ENCODE data around the gene KCNMA1. TPM values are rescaled to one million over a fixed set of nuclear protein-coding genes. Genes with fewer than 3 reads are reported as not detected.

The KCNMA1 gene
- total and polyA plus RNA-seq, 10 of the 15 experiments (the other 5 are each of a cell fraction or from before 2014, with no cell fraction given): 8.5 to 77.0 (median 21.3) TPM

DNA sequence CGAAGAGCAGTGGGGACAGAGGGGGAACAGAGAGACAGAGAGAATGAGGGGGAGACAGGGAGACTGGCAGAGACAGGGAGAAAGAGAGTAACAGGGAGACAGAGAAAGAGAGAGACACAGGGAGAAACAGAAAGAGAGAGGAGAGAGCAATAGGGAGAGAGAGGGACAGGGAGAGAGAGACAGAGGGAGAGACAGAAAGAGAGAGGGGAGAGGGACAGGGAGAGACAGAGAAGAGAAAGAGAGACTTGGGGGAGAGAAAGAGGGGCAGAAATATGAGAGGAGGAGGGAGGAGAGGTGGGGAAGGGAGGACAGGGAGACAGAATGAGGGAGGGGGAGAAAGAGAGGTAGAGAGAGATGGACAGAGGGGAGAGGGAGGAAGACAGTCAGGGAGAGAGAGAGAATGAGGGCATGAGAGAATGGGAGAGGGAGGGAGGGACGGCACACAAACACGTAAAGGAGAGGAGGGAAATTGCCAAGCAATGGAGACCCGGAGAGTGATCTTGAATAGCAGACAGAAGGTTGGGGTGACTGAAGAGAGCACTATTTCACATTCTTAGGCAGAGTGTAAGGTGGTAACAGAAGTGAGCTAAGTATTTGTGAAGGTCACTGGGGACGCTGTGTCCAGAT lies 33.3 kb upstream of the KCNMA1 start:
- in situ Hi-C loops (cut with MboI) (no loop called here), intact Hi-C loops (cut with micrococcal nuclease; ENCODE audit: unreplicated experiment) (no loop called here)
- Histone ChIP-seq H3K79me2 (ENCODE audit: control insufficient read depth, insufficient read depth, low read length) (no peaks in the 10 kb centered on the region), H4K20me1 (ENCODE audit: control insufficient read depth, insufficient read depth) (no peaks in the 10 kb centered on the region), H3K4me3 (no peak overlapping the region), H3K27me3 (replicated peaks in 1 of 2; ENCODE audit: control insufficient read depth in 2 of 2, insufficient read depth in 2 of 2, low read length in 1 of 2) (no peaks in the 10 kb centered on the region), H3K27ac (ENCODE audit: control insufficient read depth, insufficient read depth) (no peak overlapping the region), H2AFZ (ENCODE audit: control insufficient read depth, low read depth, low read length) (no peak overlapping the region), H3K36me3 (ENCODE audit: control insufficient read depth in 2 of 2, insufficient read depth in 2 of 2, low read length in 1 of 2) (no peaks in the 10 kb centered on the region; a peak in 1 of 4 replicates), H3K4me2 (ENCODE audit: control insufficient read depth, insufficient read depth) (no peak overlapping the region), H3K9ac (ENCODE audit: control insufficient read depth, insufficient read depth, low read length) (no peak overlapping the region), H3K9me3 (replicated peaks; ENCODE audit: control insufficient read depth, insufficient read depth, low read length) (peaks cover 3% of the 10 kb centered on the region; the same call in 2 of the 3 replicates), H3K4me1 (ENCODE audit: control insufficient read depth, insufficient read depth, low read length) (peaks cover 13% of the 10 kb centered on the region)
- SMC1A ChIA-PET (ENCODE audit: uncharacterized antibody, unreplicated experiment): interaction anchor here (1.2 kb wide), 1 partner anchor 15 kb away, joined by 5 read pairs; no protein-coding TSS in a partner anchor
- CTCF ChIA-PET: interaction anchor here (1.7 to 3.2 kb wide), 2 partner anchors 8 to 40 kb away, joined by 4 to 18 read pairs; no protein-coding TSS in a partner anchor
- RAD21 ChIA-PET (ENCODE audit: unreplicated experiment): interaction anchor here (1.0 to 1.1 kb wide), 2 partner anchors 40 to 248 kb away, joined by 3 to 4 read pairs; no protein-coding TSS in a partner anchor
- DNase-seq (ENCODE audit: low read depth, low spot score): no peak
- POLR2A ChIA-PET: interaction anchor here (0.8 to 1.0 kb wide), 2 partner anchors 10 to 15 kb away, joined by 3 to 4 read pairs; no protein-coding TSS in a partner anchor
- no peak for ATAC-seq
- no peak for FAIRE-seq
- WGBS (ENCODE audit: insufficient coverage, insufficient replicate concordance, low lambda C conversion rate, missing lambda C conversion rate): 73% methylated on average over 5 of the region's 5 CpGs
- no TSS peak for BruUV-seq (replicated peaks)
- TF ChIP-seq DPF2 (IDR thresholded peaks at IDR 0.05): no peak
- TF ChIP-seq POU2F2 (IDR thresholded peaks at IDR 0.05; ENCODE audit: borderline replicate concordance, low read depth, low read length): no peak
- TF ChIP-seq NFYA (IDR thresholded peaks at IDR 0.05; ENCODE audit: borderline replicate concordance, low read depth, low read length): no peak

DNA sequence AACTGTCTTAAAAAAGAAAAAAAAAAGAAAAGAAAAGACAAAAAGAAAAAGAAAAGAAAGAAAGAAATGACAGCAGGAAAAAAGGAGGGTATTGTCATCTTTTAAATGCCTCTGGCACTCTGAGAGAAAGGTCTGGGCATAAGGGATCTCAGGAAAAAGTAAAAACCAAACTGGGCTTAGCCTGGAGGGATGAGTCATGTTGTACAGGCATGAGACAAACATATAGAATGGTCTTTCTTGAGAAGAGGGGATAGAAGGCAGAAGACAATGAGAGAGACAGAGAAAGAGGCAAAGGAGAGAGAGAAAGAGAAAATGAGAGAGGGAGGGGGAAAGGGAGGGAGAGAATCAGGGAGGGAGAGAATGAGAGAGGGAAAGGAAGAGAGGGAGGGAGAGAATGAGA lies 32.3 kb upstream of the KCNMA1 start:
- Histone ChIP-seq H3K27me3 (replicated peaks in 1 of 2; ENCODE audit: control insufficient read depth in 2 of 2, insufficient read depth in 2 of 2, low read length in 1 of 2) (no peaks in the 10 kb centered on the region), H3K9ac (ENCODE audit: control insufficient read depth, insufficient read depth, low read length) (no peak overlapping the region), H2AFZ (ENCODE audit: control insufficient read depth, low read depth, low read length) (no peak overlapping the region), H3K4me1 (ENCODE audit: control insufficient read depth, insufficient read depth, low read length) (peaks cover 13% of the 10 kb centered on the region), H3K4me3 (no peak overlapping the region), H3K9me3 (replicated peaks; ENCODE audit: control insufficient read depth, insufficient read depth, low read length) (peaks cover 3% of the 10 kb centered on the region; the same call in 2 of the 3 replicates), H3K79me2 (ENCODE audit: control insufficient read depth, insufficient read depth, low read length) (no peaks in the 10 kb centered on the region), H3K36me3 (ENCODE audit: control insufficient read depth in 2 of 2, insufficient read depth in 2 of 2, low read length in 1 of 2) (no peaks in the 10 kb centered on the region; a peak in 1 of 4 replicates), H3K27ac (ENCODE audit: control insufficient read depth, insufficient read depth) (no peak overlapping the region), H4K20me1 (ENCODE audit: control insufficient read depth, insufficient read depth) (no peaks in the 10 kb centered on the region), H3K4me2 (ENCODE audit: control insufficient read depth, insufficient read depth) (no peak overlapping the region)
- SMC1A ChIA-PET (ENCODE audit: uncharacterized antibody, unreplicated experiment): no interaction called here
- CTCF ChIA-PET: interaction anchor here (1.2 to 3.7 kb wide), 2 partner anchors 18 to 42 kb away, joined by 4 to 32 read pairs; no protein-coding TSS in a partner anchor
- no peak for TF ChIP-seq FOXK2 (IDR thresholded peaks at IDR 0.05)
- TF ChIP-seq GABPA (IDR thresholded peaks at IDR 0.05; ENCODE audit: low read depth): no peak
- no peak for TF ChIP-seq KDM1A (IDR thresholded peaks at IDR 0.05; ENCODE audit: borderline replicate concordance)
- TF ChIP-seq ASH2L (IDR thresholded peaks at IDR 0.05; ENCODE audit: borderline replicate concordance, low read depth): no peak
- TF ChIP-seq POU2F2 (IDR thresholded peaks at IDR 0.05; ENCODE audit: borderline replicate concordance, low read depth, low read length): no peak
- in situ Hi-C loops (cut with MboI) (no loop called here), intact Hi-C loops (cut with micrococcal nuclease; ENCODE audit: unreplicated experiment) (no loop called here)
- no peak for DNase-seq (ENCODE audit: low read depth, low spot score)
- FAIRE-seq: no peak
- RAD21 ChIA-PET (ENCODE audit: unreplicated experiment): no interaction called here
- no TSS peak for BruUV-seq (replicated peaks)
- ATAC-seq: no peak
- POLR2A ChIA-PET: no interaction called here
